A549 treated with CpdA at 1 μM for 4 hours (cell line): Measurements from ENCODE around the gene ANGPTL2. TPM values are rescaled to one million over a fixed set of nuclear protein-coding genes. Genes with fewer than 3 reads are reported as not detected.

ENCODE experiments used
- total RNA-seq: library from RNA; stranded (reverse); fragments of 200-300 nt; extraction: Qiagen RNA extraction; gene quantifications from 5 replicates; pipeline ENCODE4 v1.2.3, GENCODE V29; 2022; ENCODE audit warnings: low read depth

Gene ANGPTL2
- total RNA-seq: not detected in 5 replicates

GRCh38 chr9:127122176-127123063 lies at the start of gene ANGPTL2:
Gene ANGPTL2 (minus strand): TSS chr9:127122635. CDS start chr9:127108731, 13,904 bp downstream.

Other genes starting within 250 kb of the ANGPTL2 start
- gene RALGPS1, start 207.9 kb downstream of the ANGPTL2 start, total RNA-seq: 1.3 to 4.0 TPM (median 2.0 TPM) in 5 replicates
- gene GARNL3, start 142.1 kb upstream of the ANGPTL2 start, total RNA-seq: 2.0 to 4.8 TPM (median 2.5 TPM) in 5 replicates